Left renal cortex interstitium (tissue), 4 donors: ENCODE measurements around the gene MVB12B. TPM values are rescaled to one million over a fixed set of nuclear protein-coding genes. Genes with fewer than 3 reads are reported as not detected.

ENCODE experiments used
- DNase-seq, 4 donors: peaks; one replicate each; pipeline ENCODE4 v3.0.0-alpha.2; 2013; ENCODE audit warnings: low read depth in 4 of 4, low spot score in 2 of 4, missing footprints in 1 of 4
- polyA plus RNA-seq, 4 donors: library from polyadenylated mRNA; unstranded; fragments of 120-200 nt; gene quantifications; one replicate each; pipeline ENCODE4 v1.2.1, GENCODE V29; 2013; ENCODE audit not compliant: insufficient read length in 4 of 4

MVB12B gene
- polyA plus RNA-seq, 4 donors = 15.1 to 20.0 (median 19.3) TPM

DNA sequence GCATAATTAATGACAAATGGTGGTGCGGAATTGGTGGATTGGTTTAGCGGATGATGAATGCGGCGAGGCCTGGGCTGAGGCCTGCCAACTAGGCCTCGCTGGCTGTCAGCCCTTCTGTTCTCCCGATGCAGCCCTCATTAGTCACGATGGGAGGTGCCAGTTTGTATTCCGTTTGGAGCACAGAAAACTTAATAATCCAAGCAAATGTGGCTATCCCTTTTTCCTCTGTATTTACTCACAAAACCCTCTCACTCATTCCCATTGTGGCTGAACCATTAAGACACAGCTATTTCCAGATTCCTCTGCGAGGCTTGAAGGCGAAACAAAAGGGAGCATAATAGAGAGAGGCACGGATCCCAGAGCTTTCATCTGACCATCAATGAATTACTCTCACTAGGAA lies 114.3 kb downstream of the MVB12B start:
- no peak for DNase-seq

DNA sequence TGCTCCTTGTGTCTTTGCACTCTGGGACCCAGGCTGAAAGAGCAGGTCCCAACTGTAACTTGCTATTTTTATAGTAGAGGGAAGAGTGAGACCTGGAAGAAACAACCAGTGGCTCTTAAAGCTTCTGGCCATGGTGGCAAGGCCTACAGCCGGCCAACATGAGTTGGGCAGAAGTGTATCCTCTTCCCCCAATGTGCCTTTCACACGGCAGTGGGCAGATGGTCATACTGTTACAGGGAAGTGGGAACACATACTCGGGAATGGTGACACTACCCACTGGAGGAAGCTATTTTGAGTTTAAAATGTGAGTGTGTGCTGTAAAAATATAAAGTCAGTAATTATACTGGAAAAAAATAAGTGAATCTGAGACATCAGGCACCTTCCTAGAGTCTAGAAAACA lies 116.0 kb downstream of the MVB12B start:
- no peak for DNase-seq

DNA sequence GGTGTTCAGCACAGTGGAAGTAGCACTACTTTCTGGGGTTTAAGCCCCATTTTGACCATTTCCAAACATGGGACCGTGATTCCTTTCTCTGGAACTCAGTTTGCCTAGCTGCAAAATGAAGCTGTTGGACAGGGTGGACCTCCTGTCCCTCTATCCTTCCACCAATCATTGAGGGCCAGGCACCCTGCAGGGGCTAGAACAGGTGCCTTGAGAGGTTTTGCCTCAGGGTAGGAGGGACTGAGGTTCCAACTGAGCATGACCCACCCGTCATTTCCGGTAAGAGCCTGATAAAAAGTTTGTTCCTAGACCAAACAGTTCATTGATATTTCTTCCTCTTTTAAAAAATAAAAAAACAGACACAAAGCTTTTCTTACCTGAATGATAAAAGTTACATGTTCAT lies 116.5 kb downstream of the MVB12B start:
- no peak for DNase-seq

DNA sequence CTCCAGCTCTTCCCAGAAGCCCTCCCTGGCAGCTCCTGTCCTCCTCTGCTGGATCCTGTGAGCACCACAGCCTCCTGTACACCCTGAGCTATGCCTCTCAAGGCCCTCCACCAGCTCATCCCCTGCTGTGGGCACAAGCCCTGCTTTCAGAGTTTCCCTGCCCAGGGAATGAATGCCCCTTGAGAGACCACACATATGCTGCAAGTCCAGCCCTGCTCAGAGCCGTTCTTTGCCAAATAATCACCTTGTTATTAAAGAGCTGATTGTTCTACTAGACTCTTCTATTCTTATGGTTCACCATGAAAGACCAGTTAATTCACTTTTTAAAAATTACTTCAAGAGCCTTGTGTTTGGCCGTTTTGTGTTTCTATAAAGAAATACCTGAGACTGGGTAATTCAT lies 121.5 kb downstream of the MVB12B start:
- DNase-seq = no peak

DNA sequence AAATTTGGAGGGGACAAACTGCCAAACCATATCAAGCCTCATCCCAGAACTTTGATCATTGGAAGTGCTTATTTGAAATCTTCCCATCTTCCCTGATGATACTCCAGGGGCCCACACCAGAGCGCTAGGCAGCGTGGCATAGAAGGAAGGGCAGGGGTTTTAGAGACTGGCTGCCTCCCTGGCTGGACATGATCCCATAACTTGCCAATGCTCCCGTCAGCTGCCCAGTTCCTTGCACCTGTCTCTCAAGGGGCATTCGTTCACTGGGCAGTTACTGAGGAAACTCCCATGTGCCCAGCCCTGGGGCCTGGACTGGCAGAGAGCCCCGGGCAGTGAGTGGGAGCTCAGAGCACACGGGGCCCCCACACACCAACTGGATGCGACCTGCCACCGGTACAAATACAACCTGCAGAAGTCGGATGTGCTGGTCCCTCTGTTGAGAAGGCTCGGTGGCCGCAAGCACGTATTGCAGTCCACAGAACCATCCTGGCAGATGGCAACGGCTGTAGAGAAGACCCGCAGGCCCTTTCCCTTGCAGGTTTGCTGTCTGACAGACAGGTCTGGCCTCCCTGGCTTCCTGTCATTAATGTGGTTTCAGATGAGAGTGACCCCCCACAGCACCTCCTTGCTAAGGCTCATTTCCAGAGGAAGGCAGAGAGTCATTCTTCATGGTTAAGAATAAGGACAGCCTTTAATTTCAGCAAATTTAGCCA lies 122.4 kb downstream of the MVB12B start:
- DNase-seq = no peak

DNA sequence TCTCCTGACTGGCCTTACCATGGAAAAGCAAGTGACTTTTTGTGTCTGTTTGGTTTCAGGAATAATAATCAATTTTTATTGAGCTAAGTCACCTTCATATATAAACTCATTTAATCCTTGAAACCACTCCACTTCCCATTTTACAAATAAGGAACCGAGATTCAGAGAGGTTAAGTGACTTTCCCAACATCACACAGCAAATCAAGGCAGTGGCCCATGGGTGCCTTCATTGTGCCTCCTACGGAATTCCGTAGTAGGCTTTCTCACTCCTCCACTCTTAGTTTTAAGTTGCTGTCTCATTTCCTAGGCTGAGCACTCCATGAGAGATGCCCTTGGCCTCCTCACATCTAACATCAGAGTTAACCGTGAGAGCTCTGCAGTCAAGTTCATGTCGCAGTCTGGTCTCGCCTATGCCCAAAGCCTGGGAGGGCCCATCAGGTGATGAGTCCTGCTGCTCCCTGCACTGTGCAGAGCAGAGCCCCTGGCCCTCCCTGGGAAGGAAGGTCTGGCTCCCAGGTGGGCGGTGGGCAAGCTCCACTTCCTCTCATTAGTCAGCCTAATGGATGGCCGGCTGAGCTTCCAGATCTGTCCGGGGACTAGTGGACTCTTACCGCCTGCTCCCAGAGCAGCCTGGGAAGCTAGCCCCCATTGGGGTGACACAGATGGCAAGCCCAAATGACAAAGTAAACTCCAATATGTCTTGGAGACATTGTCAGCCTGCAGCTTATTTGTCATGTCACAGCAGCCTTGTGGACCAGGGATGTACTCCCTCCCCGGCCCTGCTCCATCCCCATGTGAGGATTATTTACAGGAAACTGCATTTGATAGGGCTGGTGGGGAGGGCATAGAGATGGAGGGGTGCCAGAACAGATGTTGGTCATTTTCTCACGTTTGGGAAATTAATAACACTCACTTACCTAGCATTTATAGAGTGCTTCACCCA lies 123.4 kb downstream of the MVB12B start:
- DNase-seq = no peak

DNA sequence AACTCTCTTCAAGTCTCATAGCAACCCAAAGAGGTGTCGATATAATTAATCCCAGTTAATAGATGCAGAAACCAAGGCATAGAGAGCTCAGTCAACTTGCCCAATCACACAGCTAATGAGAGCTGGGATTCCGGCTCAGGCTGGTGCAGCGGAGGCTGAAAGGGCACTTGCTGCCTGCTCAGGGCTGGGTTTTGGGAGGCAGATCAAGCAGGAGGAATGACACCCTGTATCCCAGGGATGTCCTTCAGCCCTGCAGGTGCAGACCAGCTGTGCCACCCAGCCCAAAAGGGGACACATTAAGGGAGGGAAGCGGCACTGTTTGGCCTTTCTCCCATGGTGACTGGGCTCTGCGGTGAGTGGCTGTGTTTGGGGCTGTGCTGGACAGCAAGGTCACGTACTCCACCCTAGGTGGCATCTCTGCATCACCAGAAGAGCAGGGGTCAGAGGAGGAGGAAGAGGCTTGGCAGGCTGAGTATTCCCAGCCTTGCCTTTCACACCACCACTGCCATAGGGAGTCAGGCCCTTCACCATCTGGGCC lies 124.1 kb downstream of the MVB12B start:
- DNase-seq = no peak

DNA sequence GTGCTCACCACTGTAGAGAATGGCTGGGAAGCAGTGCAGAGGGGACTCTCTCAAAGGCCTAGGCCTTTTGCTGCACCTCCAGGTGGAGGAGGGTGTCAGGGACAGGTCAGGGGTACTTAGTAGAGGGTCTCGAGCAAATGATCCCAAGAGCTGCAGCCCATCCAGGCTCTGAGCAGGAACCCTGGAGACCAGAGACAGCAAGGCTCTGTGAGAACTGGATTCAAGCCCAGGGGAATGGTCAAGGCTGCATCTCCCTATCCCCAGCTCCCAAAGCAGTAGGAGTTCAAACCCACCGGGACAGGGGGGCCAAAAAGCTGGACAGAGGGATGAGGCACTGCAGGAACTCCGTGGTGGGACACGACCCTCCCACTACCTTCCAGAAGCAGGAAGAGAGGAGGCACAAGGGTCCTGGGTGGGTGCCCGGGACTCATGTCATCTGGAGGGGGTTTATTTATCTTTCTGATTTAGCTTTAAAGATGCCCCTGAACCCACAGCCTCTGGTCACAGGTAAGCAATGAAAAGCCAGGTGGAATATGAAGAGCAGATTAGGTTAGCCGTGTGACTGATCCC lies 124.8 kb downstream of the MVB12B start:
- DNase-seq = no peak

DNA sequence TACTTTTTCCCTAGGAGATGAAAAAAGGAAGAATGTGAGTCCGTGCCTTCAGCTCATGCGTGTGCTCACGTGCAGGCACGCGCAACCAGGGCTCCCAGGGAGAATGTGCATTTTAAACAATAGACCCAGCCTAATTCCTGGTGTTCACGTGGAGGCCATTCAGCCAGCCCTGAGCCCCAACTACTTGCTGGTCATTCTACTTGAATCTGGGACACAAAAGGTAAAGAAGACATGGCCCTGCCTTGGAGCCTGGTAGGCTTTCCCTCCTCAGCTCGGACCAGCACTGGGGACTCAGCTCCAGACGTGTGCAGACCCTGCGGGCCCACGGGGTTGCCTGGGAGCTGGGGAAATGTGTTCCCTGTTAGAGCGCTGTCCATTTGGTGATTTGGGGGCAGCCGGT lies 125.5 kb downstream of the MVB12B start:
- DNase-seq = no peak

DNA sequence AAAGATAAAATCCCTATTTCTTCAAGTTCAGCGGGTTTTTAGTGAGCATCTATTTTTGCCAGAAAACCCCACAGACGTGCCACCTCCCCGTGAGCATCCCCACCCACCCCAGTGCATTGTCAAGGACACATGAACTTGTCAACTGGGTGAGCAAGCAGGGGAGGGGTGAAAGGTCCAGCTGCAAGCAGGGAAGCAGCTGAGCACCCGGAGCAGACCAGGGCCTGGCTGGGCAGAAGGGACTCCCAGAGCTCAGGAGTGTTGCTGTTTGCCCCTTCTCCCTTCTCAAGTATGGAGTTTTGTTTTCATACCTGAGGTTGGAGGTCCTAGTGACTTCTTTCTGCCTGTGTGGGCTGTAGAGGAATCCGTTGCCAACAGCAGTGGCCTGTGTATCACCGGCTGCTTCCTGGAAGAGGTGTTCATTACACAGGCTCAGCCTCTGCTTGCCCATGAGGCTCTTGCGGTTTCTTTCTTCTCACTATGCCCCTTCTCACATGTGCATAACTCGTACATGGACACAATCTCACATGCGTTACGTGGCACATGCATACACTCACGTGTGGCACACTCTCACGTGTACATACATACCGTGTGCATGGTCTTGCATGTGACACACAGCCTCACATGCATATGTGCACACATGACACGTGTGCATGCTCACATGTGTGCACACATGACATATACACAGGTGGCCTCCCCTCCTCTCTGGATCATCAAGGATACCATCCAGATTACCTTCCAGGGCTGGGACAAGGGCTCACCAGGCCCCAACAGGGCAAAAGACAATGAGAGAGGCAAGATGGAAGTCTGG lies 126.7 kb downstream of the MVB12B start:
- no peak for DNase-seq

DNA sequence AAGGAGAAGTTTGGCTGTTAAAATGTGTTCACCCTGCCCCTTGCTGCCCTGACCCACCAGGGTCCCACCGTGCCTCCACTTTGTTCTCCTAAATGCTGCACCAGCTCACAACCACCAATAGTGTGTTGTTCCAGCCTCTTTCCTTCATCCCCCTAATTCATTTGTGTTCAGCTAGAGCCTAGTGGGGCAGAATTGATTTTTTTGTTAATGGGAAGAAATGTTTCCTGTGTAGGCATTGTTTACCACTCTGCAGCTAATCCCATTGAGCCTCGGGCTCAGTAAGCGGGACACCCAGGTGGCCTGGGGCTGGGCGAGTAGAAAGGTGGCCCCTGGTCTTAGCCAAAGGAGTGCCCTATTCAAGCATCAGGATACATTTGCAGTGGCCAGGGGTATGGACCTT lies 127.6 kb downstream of the MVB12B start:
- DNase-seq = no peak

DNA sequence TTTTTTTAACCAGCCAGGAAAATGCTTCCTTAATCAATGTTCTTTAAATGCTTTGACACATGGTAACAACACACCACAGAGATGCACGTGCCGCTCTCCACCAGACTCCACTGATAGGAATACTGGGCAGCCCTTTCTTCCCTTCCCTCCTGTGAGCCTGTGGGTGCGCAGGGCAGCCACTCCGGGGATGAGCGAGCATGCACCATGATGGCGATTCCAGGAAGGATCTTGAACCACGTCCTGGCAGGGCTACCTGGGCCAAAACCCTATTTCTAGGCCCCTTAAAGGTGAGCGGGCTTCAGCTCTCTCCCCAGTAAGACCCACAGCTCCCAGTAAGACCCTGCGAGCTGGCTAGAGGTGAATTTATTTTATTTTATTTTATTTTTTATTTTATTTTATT lies 128.2 kb downstream of the MVB12B start:
- no peak for DNase-seq

DNA sequence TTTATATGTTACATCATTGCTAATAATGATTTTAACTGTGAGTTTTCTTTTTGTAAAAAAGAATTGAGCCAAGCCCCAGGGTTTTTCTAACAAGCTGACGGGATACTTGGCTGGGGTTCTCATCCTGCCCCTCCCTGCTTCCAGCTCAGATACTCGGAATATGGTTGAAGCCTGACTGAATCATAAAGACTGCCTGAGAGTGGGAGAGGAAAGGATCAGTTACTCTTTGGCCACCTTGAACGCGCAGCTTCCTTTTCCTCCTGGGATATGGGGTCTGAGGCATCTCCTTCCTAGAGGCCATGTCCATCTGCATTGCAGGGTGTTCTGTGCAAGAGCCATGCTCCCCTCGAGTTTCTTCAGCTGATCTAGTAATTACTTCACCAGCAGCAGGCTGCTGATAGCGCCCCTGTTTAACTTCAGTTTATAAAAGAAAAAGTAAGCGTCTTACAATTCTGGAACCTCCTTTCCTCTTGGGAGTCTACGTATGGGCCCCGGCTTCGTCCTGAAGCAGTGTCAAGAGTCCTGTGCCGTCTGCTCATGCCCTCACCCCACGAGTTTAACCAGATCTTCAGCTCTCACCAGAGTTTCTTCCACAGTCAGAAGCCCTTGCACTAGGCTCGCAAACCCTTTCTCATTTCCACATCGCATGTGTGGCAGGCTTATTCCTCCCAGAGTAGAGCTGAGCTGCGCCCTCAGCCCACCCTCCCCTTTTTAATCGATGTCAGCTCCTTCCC lies 130.0 kb downstream of the MVB12B start:
- DNase-seq = no peak

DNA sequence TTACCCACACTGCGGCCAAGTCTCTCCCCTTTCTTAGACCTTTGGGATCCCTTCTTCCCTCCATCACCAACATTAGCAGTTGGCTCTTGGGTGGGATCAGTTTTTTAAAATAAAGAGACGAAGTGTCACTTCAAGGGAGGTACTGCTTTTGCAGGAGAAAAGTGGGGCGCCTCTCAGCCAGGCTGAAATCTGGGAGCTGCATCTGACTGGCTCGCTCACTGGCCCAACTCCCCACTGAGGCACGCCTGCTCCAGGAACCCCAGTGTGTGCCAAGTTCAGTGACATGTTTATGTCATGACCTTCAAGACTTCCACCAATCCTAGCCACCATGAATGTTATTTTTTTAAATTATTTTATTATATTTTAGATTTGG lies 130.5 kb downstream of the MVB12B start:
- no peak for DNase-seq

DNA sequence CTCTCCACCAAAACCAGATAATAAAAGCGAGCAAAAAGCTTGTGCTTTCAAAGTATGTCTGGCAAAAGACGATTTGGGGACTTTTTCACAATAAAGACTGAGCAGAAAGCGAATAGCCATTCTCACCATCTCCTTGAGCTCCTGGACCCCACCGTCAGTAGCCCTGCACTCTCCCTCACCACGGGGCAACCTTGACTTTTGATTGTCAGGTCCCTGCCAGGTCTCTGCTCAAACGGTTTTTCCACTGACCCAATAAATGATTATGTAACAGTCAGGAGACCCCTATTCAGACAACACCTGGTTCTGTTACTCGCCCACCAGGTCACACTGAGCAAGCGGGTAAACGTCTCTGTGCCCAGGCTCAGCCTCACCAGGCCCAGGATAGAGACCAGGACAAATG lies 131.3 kb downstream of the MVB12B start:
- no peak for DNase-seq

DNA sequence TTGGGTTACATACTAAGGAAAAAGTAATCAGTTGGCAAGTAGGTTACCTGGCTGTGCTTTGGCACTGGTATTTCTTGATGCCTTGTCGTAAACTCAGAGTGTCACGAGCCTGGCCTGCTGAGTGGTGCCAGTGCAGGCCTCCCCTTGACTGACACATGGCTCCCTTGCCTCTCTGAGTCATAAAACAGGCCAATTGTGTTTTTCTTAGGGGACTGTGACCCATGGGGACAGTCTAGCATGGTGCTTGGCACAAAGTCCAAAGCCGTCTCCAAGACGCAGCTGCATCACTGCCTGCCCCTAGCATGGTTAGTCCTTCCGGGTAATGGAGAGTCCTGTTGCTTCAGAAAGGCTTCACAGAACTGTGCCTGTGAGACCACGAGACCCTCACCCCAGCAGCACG lies 132.5 kb downstream of the MVB12B start:
- no peak for DNase-seq

DNA sequence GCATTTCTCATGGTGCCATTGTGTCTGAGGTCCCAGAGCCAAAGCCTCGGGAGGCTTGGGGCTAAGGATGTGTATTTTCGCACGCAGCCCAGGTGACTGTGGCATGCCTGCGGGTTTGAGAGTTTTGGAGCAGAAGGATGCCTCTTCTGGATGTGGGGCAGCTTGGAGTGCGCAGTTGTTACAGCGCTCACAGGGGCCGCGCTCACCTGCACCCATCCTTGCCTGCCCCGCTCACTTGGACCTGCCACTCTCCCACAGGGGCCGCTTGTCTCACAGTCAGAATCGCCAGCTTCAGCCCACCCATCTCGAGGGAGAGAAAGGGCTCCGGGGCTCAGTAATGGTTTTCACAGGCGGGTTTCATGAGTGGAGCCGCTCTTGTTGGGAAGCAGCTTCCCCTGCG lies 132.9 kb downstream of the MVB12B start:
- no peak for DNase-seq

DNA sequence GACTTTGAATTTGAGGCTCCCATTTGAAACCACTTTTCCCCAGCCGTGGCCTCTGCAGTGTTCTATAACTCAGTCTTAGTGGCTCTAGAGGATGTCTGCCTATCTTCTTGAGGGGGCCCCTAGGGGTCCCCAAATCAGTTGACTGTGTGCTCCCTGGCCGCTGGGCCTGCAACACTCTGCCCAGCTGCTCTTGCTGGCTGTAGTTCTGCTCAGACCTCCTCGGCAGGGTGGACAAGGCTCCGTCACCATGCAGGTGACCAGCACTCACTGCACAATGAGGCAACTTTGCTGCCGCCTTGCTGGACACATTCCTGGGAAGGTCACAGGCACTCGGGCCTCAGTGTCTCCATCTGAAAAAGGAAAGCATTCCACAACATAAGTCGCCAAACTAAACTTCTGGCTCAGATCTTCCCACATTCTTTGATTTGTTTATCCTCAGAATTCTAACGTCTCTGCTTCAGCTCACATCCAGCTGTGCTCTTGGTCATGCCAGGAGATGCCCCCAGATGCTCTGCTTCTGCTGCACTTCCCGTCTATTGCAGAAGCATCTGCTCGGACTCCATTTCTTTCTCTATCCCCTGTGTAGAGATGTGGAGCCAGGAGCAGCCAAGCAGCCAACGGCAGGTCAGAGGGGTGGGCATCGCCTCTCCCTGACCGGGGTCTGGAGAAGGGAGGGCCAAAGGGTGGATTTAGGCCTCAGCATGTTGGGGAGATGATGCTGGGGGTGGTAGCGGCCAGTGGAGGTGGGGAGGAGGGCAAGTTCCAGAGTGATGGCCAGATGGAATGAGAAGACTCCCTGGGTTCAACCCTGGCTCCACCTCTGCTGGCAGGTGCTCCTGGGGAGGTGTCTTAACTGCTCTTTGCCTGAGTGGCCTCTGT lies 133.6 kb downstream of the MVB12B start:
- no peak for DNase-seq

DNA sequence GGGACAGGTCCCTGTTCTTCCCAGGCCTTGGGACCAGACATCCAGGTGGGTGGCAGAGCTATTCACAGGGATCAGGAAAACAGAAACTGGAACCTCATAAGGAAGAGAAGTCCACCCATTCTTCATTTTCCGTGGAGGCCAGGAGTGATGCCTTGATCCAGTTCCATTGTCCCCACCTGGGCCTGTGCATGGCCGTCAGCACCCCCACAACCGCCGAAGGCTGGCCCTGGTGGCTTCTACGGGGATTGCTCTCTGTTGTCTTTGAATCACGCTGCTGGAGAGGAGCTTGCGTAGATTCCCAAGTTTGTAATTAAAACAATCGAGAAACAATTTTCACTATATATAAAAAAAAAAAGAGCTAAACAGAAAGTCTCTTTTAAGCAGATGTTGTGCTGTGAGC lies 134.4 kb downstream of the MVB12B start:
- DNase-seq = no peak
